ENCODE measurements around the gene CAPN13.

CAPN13 gene

GRCh38 chr2:30786923-30787685, 20.1 kb downstream of the CAPN13 start:
- DNase-seq, result no peak

- no peak for DNase-seq
These were observed 22.6 kb downstream of the CAPN13 start for GRCh38 chr2:30784682-30785081.

GRCh38 chr2:30781961-30782533, 25.2 kb downstream of the CAPN13 start:
- no peak for DNase-seq

GRCh38 chr2:30781451-30781850, 25.8 kb downstream of the CAPN13 start:
- no peak for DNase-seq

GRCh38 chr2:30780776-30781330, 26.4 kb downstream of the CAPN13 start:
- no peak for DNase-seq

GRCh38 chr2:30778611-30779010, 28.6 kb downstream of the CAPN13 start:
- no peak for DNase-seq

GRCh38 chr2:30777661-30778505, 29.4 kb downstream of the CAPN13 start:
- no peak for DNase-seq

- no peak for DNase-seq
These were observed 30.2 kb downstream of the CAPN13 start for GRCh38 chr2:30776831-30777635.

GRCh38 chr2:30775833-30776232, 31.4 kb downstream of the CAPN13 start:
- DNase-seq, result no peak

- no peak for DNase-seq
These were observed 35.1 kb downstream of the CAPN13 start for GRCh38 chr2:30772021-30772705.

- DNase-seq, result no peak
These were observed 36.2 kb downstream of the CAPN13 start for GRCh38 chr2:30770816-30771576.

GRCh38 chr2:30769891-30770462, 37.3 kb downstream of the CAPN13 start:
- no peak for DNase-seq

- no peak for DNase-seq
These were observed 37.8 kb downstream of the CAPN13 start for GRCh38 chr2:30769481-30769780.

- no peak for DNase-seq
These were observed 38.4 kb downstream of the CAPN13 start for GRCh38 chr2:30768708-30769480.

- no peak for DNase-seq
These were observed 39.1 kb downstream of the CAPN13 start for GRCh38 chr2:30768036-30768686.

- no peak for DNase-seq
These were observed 40.6 kb downstream of the CAPN13 start for GRCh38 chr2:30766666-30767065.

GRCh38 chr2:30765876-30766470, 41.3 kb downstream of the CAPN13 start:
- DNase-seq, result no peak

- DNase-seq, result no peak
These were observed 42.1 kb downstream of the CAPN13 start for GRCh38 chr2:30765191-30765590.
